ENCODE measurements around the gene CCDC18. TPM values are rescaled to one million over a fixed set of nuclear protein-coding genes. Genes with fewer than 3 reads are reported as not detected.

Gene CCDC18
- total RNA-seq, 2 experiments from 2014 or later, result 5.4 to 7.0 TPM

GRCh38 chr1:93221913-93222312 is 41.4 kb downstream of the CCDC18 start:
- intact Hi-C loops (cut with DNase I, micrococcal nuclease), result no loop called here
- peaks cover 34% of the 10 kb centered on the region for H3K36me3 Mint-ChIP-seq (ENCODE audit: low read depth)

GRCh38 chr1:93223023-93223675 is 42.6 kb downstream of the CCDC18 start:
- no peak overlapping the region for H3K4me3 ChIP-seq (ENCODE audit: low read length)
- TF ChIP-seq CTCF (IDR thresholded peaks at IDR 0.05), result no peak
- H3K27me3 Mint-ChIP-seq, result no peaks in the 10 kb centered on the region
- DNase-seq, result no peak
- no peak overlapping the region for H3K4me3 Mint-ChIP-seq
- peaks cover 37% of the 10 kb centered on the region for H3K36me3 Mint-ChIP-seq (ENCODE audit: low read depth)
- ATAC-seq (ENCODE audit: poor library complexity), result no peak
- CTCF ChIA-PET, result no interaction called here
- no peaks in the 10 kb centered on the region for H3K4me1 ChIP-seq (ENCODE audit: insufficient read depth, low read length)
- H3K9me3 ChIP-seq (ENCODE audit: control insufficient read depth in 1 of 2, insufficient read depth in 1 of 2, low read length in 2 of 2), result no peaks in the 10 kb centered on the region
- peaks cover 27% of the 10 kb centered on the region for H3K4me1 Mint-ChIP-seq (ENCODE audit: low read depth)
- intact Hi-C loops (cut with DNase I, micrococcal nuclease), result no loop called here
- no peak overlapping the region for H3K27ac ChIP-seq (ENCODE audit: low read depth in 1 of 2, low read length in 2 of 2)
- H3K9me3 Mint-ChIP-seq, result no peaks in the 10 kb centered on the region
- H3K36me3 ChIP-seq (ENCODE audit: insufficient read depth, low read length), result peaks cover 2% of the 10 kb centered on the region
- POLR2A ChIA-PET, result no interaction called here
- H3K27me3 ChIP-seq (ENCODE audit: control insufficient read depth in 1 of 2, insufficient read depth in 2 of 2, low read length in 2 of 2), result no peaks in the 10 kb centered on the region
- H3K27ac Mint-ChIP-seq, result no peak overlapping the region

More at GRCh38 chr1:93221913-93222312, 41.4 kb downstream of the CCDC18 start:
- H3K9me3 ChIP-seq (ENCODE audit: control insufficient read depth in 1 of 2, insufficient read depth in 1 of 2, low read length in 2 of 2), result no peaks in the 10 kb centered on the region
- no peak for ATAC-seq (ENCODE audit: poor library complexity)
- no peaks in the 10 kb centered on the region for H3K27me3 ChIP-seq (ENCODE audit: control insufficient read depth in 1 of 2, insufficient read depth in 2 of 2, low read length in 2 of 2)
- ChIA-PET CTCF (interaction anchor here (0.8 to 1.2 kb wide), 3 partner anchors 10 to 29 kb away, joined by 3 to 4 read pairs (median 3); no protein-coding TSS in a partner anchor), POLR2A (no interaction called here)
- no peaks in the 10 kb centered on the region for H3K4me1 ChIP-seq (ENCODE audit: insufficient read depth, low read length)
- no peak for TF ChIP-seq CTCF (IDR thresholded peaks at IDR 0.05)
- no peak overlapping the region for H3K4me3 ChIP-seq (ENCODE audit: low read length)
- Mint-ChIP-seq H3K27me3 (no peaks in the 10 kb centered on the region), H3K4me3 (no peak overlapping the region), H3K9me3 (no peaks in the 10 kb centered on the region), H3K27ac (no peak overlapping the region), H3K4me1 (ENCODE audit: low read depth) (peaks cover 27% of the 10 kb centered on the region)
- no peak overlapping the region for H3K27ac ChIP-seq (ENCODE audit: low read depth in 1 of 2, low read length in 2 of 2)
- no peak for DNase-seq
- peaks cover 2% of the 10 kb centered on the region for H3K36me3 ChIP-seq (ENCODE audit: insufficient read depth, low read length)

GRCh38 chr1:93235261-93235660 is 54.7 kb downstream of the CCDC18 start:
- Mint-ChIP-seq H3K27ac (no peak overlapping the region), H3K36me3 (ENCODE audit: low read depth) (peaks cover 66% of the 10 kb centered on the region), H3K4me3 (no peak overlapping the region), H3K4me1 (ENCODE audit: low read depth) (no peaks in the 10 kb centered on the region), H3K27me3 (no peaks in the 10 kb centered on the region), H3K9me3 (no peaks in the 10 kb centered on the region)
- Histone ChIP-seq H3K27me3 (ENCODE audit: control insufficient read depth in 1 of 2, insufficient read depth in 2 of 2, low read length in 2 of 2) (no peaks in the 10 kb centered on the region), H3K9me3 (ENCODE audit: control insufficient read depth in 1 of 2, insufficient read depth in 1 of 2, low read length in 2 of 2) (peaks cover 0 to 4% of the 10 kb centered on the region in 2 experiments), H3K36me3 (ENCODE audit: insufficient read depth, low read length) (peaks cover 5% of the 10 kb centered on the region), H3K4me1 (ENCODE audit: insufficient read depth, low read length) (no peaks in the 10 kb centered on the region), H3K4me3 (ENCODE audit: low read length) (no peak overlapping the region), H3K27ac (ENCODE audit: low read depth in 1 of 2, low read length in 2 of 2) (no peak overlapping the region)
- DNase-seq, result no peak
- intact Hi-C loops (cut with DNase I, micrococcal nuclease), result no loop called here
- ChIA-PET CTCF (no interaction called here), POLR2A (no interaction called here)
- ATAC-seq (ENCODE audit: poor library complexity), result no peak
- no peak for TF ChIP-seq CTCF (IDR thresholded peaks at IDR 0.05)

Data from CD4-positive, alpha-beta T cell (primary cell).